Measurements from ENCODE around the gene KCNT2. TPM values are rescaled to one million over a fixed set of nuclear protein-coding genes. Genes with fewer than 3 reads are reported as not detected.

KCNT2 gene
- total and polyA plus RNA-seq, 9 donors, result 5.3 to 34.9 (median 14.1) TPM

- Histone ChIP-seq H3K27ac (no peak overlapping the region), H3K4me1 (ENCODE audit: insufficient read depth) (no peaks in the 10 kb centered on the region), H3K4me3 (no peak overlapping the region), H3K36me3 (no peaks in the 10 kb centered on the region), H3K27me3 (no peaks in the 10 kb centered on the region), H3K9me3 (no peaks in the 10 kb centered on the region)
- DNase-seq, result no peak
- no peak for TF ChIP-seq POLR2A (IDR thresholded peaks at IDR 0.05)
- no peak for TF ChIP-seq CTCF (IDR thresholded peaks at IDR 0.05)
- TF ChIP-seq EP300 (IDR thresholded peaks at IDR 0.05), result no peak
- intact Hi-C loops (cut with DNase I), result no loop called here
- WGBS, 3 donors, result 89 to 94% (median 91%) methylated on average over 1 of the region's 1 CpG
Observed at GRCh38 chr1:196302420-196302819, 305.8 kb downstream of the KCNT2 start.

GRCh38 chr1:196295766-196296165 lies 312.5 kb downstream of the KCNT2 start:
- H3K36me3 ChIP-seq, result no peaks in the 10 kb centered on the region
- no peak for DNase-seq
- H3K4me3 ChIP-seq, result no peak overlapping the region
- no peaks in the 10 kb centered on the region for H3K4me1 ChIP-seq (ENCODE audit: insufficient read depth)
- intact Hi-C loops (cut with DNase I), result no loop called here
- TF ChIP-seq POLR2A (IDR thresholded peaks at IDR 0.05) (no peak), EP300 (IDR thresholded peaks at IDR 0.05) (no peak), CTCF (IDR thresholded peaks at IDR 0.05) (no peak)
- no peaks in the 10 kb centered on the region for H3K27me3 ChIP-seq
- no peak overlapping the region for H3K27ac ChIP-seq
- no peaks in the 10 kb centered on the region for H3K9me3 ChIP-seq

GRCh38 chr1:196278816-196279215 lies 329.4 kb downstream of the KCNT2 start:
- TF ChIP-seq CTCF (IDR thresholded peaks at IDR 0.05), result no peak
- no peak for TF ChIP-seq EP300 (IDR thresholded peaks at IDR 0.05)
- TF ChIP-seq POLR2A (IDR thresholded peaks at IDR 0.05), result no peak
- H3K9me3 ChIP-seq, result no peaks in the 10 kb centered on the region
- WGBS, 3 donors, result 96% methylated on average over 3 of the region's 3 CpGs
- intact Hi-C loops (cut with DNase I), result no loop called here
- H3K4me3 ChIP-seq, result no peak overlapping the region
- H3K4me1 ChIP-seq (ENCODE audit: insufficient read depth), result no peaks in the 10 kb centered on the region
- no peaks in the 10 kb centered on the region for H3K27me3 ChIP-seq
- H3K27ac ChIP-seq, result no peak overlapping the region
- DNase-seq, result no peak
- H3K36me3 ChIP-seq, result no peaks in the 10 kb centered on the region

GRCh38 chr1:196277860-196278259 lies 330.4 kb downstream of the KCNT2 start:
- peaks cover 3% of the 10 kb centered on the region for H3K27me3 ChIP-seq
- TF ChIP-seq CTCF (IDR thresholded peaks at IDR 0.05) (no peak), EP300 (IDR thresholded peaks at IDR 0.05) (no peak), POLR2A (IDR thresholded peaks at IDR 0.05) (no peak)
- DNase-seq, result no peak
- no peak overlapping the region for H3K4me3 ChIP-seq
- no peaks in the 10 kb centered on the region for H3K9me3 ChIP-seq
- no peaks in the 10 kb centered on the region for H3K4me1 ChIP-seq (ENCODE audit: insufficient read depth)
- no peaks in the 10 kb centered on the region for H3K36me3 ChIP-seq
- intact Hi-C loops (cut with DNase I), result no loop called here
- no peak overlapping the region for H3K27ac ChIP-seq
